ENCODE results near the gene UBE2Q2.
"Not testable (repeated sequence)": the region's sequence is repeated elsewhere in the genome, so short reads cannot be mapped to it uniquely, and the experiment has no call there.

The UBE2Q2 gene

GRCh38 chr15:75842722-75843677 is at the start of gene UBE2Q2:
TSS of gene UBE2Q2 (plus strand) at chr15:75843447. CDS start at chr15:75843667, 220 bp downstream.
- peak; percentile 54 for DNase-seq

GRCh38 chr15:75796321-75796720 is 46.9 kb upstream of the UBE2Q2 start:
- no peak for DNase-seq

DNA sequence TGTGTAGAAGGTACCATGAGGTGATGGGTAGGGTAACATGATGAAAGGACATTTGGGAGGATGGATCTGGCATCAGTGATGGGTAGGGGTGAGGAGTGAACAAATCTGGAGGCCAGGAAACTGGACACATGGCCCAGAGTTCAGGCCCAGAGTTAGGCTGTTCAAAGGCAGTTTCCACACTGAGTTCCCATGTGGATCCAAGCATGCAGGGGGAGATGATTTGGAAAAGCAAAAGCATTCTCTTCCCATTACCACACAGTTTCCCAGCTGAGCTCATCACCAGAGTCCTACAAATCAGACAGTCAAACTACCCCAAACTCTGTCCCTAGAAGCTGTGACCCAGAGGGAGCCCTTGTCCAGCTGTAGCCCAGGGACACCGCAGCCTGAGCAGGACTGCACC is 46.1 kb upstream of the UBE2Q2 start:
- DNase-seq, result not testable (repeated sequence)

GRCh38 chr15:75799190-75799589 is 44.1 kb upstream of the UBE2Q2 start:
- no peak for DNase-seq

GRCh38 chr15:75800409-75800808 is 42.8 kb upstream of the UBE2Q2 start:
- DNase-seq, result not testable (repeated sequence)

DNA sequence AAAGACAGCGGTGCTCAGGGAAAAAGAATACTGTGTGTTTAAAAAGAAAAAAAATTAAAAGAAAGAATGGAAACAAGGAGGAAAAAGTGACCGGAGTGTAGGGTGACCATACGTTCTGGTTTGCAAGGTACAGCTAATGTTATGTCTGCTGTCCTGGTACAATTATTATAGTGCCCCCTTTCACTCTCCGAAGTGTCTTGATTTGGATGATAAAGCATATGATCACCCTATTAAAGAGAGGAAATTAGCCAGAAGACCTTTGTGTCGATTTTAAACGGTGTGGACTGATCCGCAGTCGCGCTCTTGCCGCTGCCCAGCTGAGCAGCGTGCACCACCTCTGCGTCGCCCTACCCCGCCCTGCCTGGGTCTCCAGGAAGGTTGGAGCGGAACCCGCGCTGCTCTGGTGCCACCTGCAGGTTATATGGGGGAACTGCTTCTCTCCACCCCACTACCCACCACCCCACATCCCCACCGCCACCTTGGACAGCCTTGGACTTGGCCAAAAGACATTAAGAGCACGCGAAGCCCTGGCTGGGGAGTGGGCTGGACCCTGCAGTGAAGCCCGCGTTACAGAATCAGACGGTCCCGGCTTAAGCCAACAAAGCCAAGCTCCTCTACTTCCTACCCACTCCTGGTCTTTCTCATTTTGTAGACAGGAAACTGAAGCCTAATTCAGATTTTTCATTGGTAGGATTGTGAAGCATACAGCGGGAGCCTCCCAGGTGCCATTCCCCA is 41.2 kb upstream of the UBE2Q2 start:
- peak; percentile 44 for DNase-seq

- DNase-seq, result not testable (repeated sequence)
Measured at GRCh38 chr15:75807486-75807885, 35.8 kb upstream of the UBE2Q2 start.

- DNase-seq, result not testable (repeated sequence)
Measured at GRCh38 chr15:75808009-75808408, 35.2 kb upstream of the UBE2Q2 start.

DNA sequence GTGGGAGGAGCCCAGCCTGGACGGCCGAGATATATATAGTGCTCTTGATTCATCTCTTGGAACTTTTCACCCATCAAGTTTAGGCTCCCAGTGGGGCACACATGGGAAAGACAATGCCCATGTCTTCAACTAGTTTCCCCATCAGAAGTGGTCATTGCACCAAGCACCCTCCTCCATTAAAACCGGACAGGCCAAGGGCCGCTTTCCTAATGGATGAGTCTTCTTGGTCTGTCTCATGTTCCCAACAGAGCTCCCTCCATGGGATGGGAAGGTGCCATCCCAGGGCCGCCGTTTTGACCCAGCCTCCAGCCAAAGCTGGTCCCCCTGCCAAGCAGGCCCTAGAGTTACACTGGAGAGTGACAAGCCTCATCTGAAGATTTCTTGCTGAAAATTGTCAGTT is 34.7 kb upstream of the UBE2Q2 start:
- no peak for DNase-seq

DNA sequence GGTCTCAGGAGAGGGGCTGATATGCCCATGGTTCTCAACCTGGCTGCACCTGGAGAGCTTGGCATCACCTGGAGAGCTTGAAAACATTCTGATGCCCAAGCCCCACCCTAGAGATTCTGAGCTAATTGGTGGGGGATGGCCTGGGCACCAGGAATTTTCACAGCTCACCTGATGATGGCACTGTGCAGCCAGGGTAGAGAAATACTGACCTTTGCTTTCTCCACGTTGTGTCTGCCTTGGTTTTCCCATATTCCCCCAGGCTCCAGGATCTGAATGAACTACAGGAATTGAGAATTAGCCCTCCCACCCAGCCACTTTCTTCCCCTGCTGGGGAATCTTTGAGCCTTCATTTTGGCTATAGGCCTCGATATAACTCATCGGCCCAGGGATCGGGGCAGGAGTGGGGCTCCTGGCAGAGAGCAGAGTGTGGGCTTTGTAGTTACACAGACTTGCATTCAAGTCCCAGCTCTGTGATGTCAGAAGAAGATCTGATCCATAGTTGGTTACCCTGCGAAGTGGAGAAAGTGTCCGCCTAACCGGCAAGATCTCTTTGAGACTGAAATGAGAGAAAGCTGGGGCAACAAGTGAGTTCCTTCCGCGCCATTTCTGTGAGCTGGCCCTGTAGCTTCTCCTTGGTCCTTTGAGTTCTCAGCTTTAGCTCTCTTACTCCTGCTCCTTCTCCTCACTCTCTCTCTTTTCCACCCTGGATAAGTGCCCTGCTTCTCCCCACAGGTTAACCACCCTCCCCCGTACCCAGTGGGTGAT is 33.1 kb upstream of the UBE2Q2 start:
- no peak for DNase-seq

DNA sequence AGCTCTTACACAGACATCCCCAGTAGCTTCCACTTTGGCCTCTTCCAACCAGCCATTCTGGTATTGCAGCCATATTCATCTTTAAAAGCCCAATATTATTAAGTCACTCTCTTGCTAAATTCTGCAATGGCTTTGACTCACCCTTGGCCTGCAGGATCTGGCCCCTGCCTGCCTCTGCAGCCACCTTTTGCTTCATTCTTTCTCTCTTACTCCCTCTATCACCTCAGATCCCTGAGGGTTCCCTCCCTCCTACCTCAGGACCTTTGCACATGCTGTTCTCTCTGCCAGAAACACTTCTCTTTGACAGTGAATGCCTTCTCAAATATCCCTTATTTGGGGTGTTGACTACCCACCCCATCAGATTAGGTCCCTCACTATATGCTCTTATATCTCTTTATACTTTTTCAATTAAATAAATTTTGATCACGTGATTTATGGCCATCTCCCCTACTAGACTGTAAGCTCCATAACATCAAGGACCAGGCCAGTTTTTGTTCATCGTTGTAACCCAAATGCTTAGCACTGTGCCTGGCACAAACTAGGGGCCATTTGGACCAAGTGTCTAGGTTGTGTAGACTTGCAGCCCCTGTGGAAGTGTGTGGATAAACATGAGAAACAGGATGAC is 32.3 kb upstream of the UBE2Q2 start:
- DNase-seq, result no peak

GRCh38 chr15:75811626-75812025 is 31.6 kb upstream of the UBE2Q2 start:
- DNase-seq, result no peak

DNA sequence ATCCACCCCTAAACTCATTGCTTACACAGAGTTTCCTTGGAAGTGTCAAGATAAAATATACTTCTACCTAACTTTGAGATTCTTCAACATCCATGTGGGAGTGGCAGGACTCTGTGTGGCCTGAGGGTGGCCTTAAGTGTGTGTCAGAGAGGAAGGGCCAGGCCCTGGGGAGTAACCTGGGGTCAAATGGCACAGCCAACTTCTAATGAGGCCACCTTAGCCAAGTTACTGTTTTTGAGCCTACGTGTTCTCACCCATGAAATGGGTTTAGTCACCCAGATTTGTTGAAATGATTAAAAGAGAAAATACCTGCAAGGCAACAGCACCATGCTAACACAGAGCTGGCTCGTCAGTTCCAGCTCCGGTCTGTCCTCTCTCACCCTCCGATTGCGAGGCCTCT is 28.5 kb upstream of the UBE2Q2 start:
- no peak for DNase-seq

GRCh38 chr15:75815811-75816719 is 27.2 kb upstream of the UBE2Q2 start:
- no peak for DNase-seq

DNA sequence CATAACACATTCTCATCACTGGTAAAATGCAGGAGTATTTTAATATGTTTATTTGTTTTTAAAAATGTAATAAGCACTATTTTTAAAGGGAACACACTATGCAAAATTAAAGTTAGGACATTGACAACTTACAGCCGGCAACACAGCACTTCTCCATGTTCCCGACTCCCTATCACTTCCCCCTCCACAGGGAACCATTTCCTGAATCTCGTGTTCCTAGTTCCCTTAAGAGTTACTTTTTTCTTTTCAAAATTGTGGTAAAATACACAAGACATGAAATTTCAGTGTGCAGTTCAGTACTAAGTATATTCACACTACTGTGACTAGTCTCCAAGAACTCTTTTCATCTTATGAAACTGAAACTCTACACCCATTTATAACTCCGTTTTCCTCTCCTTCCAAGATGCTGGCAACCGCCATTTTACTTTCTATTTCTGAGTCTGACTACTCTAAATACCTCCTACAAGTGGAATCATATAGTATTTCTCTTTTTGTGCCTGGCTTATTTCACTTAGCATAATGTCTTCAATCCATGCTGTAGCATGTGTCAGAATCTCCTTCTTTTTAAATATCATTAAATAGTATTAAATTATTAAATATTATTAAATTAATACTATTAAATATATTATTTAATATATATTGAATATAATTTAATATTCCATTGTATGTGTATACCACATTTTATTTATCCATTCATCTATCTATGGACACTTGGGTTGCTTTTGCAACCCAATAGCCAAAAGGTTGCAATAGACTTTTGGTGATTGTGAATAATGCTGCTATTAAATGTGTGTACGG is 25.9 kb upstream of the UBE2Q2 start:
- no peak for DNase-seq

- DNase-seq, result no peak
Measured at GRCh38 chr15:75820206-75820605, 23.0 kb upstream of the UBE2Q2 start.

DNA sequence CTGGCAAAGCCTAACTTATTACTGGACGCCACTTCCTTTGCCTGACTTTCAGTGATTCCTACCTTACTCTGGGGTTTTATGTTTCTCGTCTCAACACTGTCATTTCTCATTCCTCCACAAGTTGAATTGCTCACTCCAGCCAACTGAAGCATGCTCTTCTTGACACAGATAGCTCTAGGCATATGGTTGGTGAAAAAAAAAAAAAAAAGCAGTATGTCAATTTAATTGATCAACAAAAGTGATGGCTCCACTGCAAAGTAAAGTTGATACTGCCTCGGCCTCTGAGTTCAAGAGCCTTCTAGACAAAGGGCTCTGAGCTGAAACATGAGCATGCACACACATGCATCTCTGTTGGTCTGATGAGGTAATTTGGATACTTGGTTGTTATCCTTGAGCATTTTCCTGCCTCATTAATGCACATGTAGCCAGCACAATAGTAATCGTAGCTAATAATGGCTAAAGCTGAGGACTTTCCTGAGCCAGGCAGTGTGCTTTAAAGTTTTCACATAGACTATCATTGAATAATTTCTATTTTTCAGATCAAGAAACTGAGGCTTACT is 21.4 kb upstream of the UBE2Q2 start:
- DNase-seq, result no peak

DNA sequence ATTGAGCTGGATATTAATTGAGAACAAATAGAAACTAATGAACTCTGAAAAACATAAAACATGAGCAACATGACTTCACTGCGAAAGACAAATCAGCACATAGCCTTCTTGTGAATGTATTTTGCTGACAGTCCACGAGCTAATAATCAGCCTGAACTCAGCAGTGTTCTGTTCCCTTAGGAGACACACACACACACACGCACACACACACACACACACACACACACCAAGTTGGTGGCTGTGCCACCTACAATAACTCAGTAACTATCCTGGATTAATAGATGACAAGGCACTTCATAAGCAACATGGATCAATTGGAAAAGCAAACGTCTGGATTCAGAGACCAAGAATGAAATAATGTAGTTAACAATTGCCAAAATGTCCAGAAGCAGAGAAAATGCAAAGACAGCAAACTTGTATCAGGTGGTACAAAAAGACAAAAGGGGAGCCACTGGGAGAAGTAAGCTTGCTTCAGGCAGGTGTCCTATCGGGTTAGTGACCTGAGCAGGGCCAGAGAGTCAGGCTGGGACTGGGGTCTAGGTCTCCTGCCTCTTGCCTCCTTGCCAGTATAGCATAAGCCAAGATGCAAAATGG is 20.5 kb upstream of the UBE2Q2 start:
- DNase-seq, result no peak

DNA sequence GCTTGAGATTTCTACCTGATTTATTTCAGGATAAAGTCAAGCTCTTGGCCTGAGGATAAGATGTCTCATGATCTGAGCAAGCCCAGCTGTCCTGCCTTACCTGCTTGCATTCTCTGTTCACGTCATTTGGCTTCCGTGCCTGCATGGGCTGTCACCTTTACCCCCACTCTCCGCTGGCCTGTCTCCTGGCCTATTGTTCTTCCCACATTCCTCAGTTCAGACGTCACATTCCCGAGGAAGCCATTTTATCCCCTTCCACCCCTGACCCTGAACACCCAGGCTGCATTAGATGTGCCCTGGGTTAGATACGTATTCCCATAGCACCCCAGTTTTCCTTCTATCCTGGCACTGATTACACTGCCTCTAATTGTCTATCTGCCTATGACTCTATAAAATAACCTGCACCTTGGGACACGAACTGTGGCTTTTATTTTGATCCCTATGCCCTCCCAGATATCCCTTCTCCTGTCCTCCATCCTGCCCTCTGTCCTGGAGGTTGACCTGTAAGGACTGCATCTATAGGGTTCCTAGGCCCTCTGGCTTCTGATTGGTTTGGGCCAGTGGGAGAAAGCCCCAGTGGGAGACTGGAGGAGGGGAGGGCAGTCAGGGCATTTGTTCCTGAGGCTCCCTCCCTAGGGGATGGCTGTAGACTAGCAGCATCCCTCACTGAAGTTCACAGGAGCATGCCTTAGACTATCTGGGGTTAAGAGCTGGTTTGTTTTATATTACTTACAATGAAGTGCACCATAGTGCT is 19.2 kb upstream of the UBE2Q2 start:
- DNase-seq, result no peak
